BLaER1 (cell line): ENCODE measurements around the gene PIGU.
"Not testable (repeated sequence)": the region's sequence is repeated elsewhere in the genome, so short reads cannot be mapped to it uniquely, and the experiment has no call there.

ENCODE experiments used
- H3K27ac ChIP-seq: shearing (Covaris generic); formaldehyde crosslinking; 2 replicates; pipeline ENCODE4 v1.8.1; 2022
- H3K27me3 ChIP-seq: shearing (Covaris generic); formaldehyde crosslinking; 2 replicates; pipeline ENCODE4 v1.8.1; 2022
- H3K36me3 ChIP-seq: shearing (Covaris generic); formaldehyde crosslinking; 2 replicates; pipeline ENCODE4 v1.8.1; 2022
- H3K4me1 ChIP-seq: shearing (Covaris generic); formaldehyde crosslinking; 2 replicates; pipeline ENCODE4 v1.8.1; 2022
- H3K4me2 ChIP-seq: shearing (Covaris generic); formaldehyde crosslinking; 2 replicates; pipeline ENCODE4 v1.8.1; 2022
- H3K4me3 ChIP-seq: shearing (Covaris generic); formaldehyde crosslinking; 2 replicates; pipeline ENCODE4 v1.8.1; 2022
- H3K9ac ChIP-seq: shearing (Covaris generic); formaldehyde crosslinking; 2 replicates; pipeline ENCODE4 v1.8.1; 2022
- H3K9me3 ChIP-seq: shearing (Covaris generic); formaldehyde crosslinking; 2 replicates; pipeline ENCODE4 v1.8.1; 2022
- H4K20me1 ChIP-seq: shearing (Covaris generic); formaldehyde crosslinking; 2 replicates; pipeline ENCODE4 v1.8.1; 2022
- Cebpa-rat ChIP-seq: shearing (Covaris generic); IDR thresholded peaks from 2 replicates; pipeline ENCODE4 v1.8.1; 2022

PIGU gene

DNA sequence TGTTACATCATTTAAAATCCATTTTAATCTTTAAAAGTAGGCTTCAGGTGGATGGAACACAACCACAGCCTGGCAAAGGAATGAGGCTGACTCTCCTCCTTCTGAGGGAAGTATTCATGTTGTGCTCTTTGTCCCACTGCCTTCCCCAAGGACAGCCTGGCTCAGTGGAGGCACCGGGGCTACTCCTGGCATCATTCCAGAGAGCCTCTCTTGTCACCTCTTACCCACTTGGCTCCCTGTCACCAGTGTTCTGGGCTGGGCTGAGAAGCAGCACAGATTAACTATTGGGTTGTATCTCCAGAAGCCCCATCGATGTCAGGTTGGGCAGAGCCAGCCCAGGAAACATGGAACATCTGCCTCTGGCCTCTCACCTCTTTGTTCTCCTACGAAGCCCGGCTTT lies 16.5 kb upstream of the PIGU start:
- Histone ChIP-seq H3K4me3 (no peak overlapping the region), H3K27ac (no peak overlapping the region), H3K9ac (no peak overlapping the region), H3K4me1 (no peaks in the 10 kb centered on the region), H3K9me3 (no peaks in the 10 kb centered on the region), H3K27me3 (no peaks in the 10 kb centered on the region), H3K4me2 (no peak overlapping the region), H3K36me3 (no peaks in the 10 kb centered on the region), H4K20me1 (no peaks in the 10 kb centered on the region)
- no peak for TF ChIP-seq Cebpa-rat

DNA sequence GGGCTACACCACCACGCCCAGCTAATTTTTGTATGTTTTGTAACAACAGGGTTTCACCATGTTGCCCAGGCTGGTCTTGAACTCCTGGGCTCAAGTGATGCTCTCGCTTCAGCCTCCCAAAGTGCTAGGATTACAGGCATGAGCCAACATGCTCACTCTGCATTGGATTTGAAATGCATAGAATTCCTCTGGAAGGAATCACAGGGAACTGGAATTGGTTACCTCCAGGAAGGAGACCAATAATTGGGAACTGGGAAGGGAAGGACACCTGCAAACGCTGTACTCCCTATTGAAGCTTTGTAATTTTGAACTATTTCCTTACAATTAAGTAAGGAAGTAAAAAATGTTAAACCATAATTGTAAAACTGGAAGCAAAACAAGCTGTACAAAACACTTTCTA lies 14.9 kb upstream of the PIGU start:
- no peak overlapping the region for H3K27ac ChIP-seq
- no peak overlapping the region for H3K9ac ChIP-seq
- H3K4me2 ChIP-seq = no peak overlapping the region
- no peaks in the 10 kb centered on the region for H3K9me3 ChIP-seq
- H3K27me3 ChIP-seq = no peaks in the 10 kb centered on the region
- no peaks in the 10 kb centered on the region for H3K36me3 ChIP-seq
- no peak overlapping the region for H3K4me3 ChIP-seq
- TF ChIP-seq Cebpa-rat = no peak
- no peaks in the 10 kb centered on the region for H3K4me1 ChIP-seq
- no peaks in the 10 kb centered on the region for H4K20me1 ChIP-seq

DNA sequence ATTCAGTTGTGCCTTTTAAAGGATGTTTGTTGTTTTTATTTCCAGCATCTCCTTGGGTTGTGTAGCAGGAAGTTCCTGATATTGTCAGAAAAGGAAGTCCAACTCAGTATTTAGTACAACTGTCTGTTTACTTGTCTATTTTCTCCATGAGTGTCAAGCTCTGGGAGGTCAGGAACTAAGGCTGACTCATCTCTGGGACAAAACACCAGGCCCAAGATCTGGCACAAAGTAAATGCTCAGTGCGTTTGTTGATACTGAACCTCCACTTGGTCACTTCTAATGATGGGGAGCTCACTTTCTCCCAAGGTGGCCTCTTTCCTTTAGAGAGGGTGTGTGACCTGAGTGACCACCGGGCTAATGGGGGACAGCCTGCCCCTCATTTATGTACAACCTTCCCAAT lies 12.6 kb upstream of the PIGU start:
- Histone ChIP-seq H4K20me1 (no peaks in the 10 kb centered on the region), H3K4me2 (no peak overlapping the region), H3K4me3 (no peak overlapping the region), H3K9ac (no peak overlapping the region), H3K27me3 (no peaks in the 10 kb centered on the region), H3K36me3 (no peaks in the 10 kb centered on the region), H3K27ac (no peak overlapping the region), H3K9me3 (no peaks in the 10 kb centered on the region), H3K4me1 (no peaks in the 10 kb centered on the region)
- no peak for TF ChIP-seq Cebpa-rat

DNA sequence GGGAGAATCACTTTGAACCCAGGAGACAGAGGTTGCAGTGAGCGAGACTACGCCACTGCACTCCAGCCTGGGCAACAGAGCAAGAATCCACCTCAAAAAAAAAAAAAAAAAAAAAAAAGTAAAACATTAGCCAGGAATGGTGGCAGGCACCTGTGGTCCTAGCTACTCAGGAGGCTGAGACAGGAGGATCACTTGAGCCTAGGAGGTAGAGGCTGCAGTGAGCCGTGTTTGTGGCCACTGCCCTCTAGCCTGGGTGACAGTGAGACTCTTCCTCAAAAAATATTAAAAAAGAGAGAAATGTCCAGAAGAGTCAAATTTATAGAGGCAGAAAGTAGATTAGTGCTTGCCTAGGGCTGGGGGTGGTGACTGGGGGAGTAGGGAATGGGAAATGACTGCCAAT lies 6.8 kb upstream of the PIGU start:
- Histone ChIP-seq H3K9me3 (no peaks in the 10 kb centered on the region), H3K27ac (no peak overlapping the region), H3K36me3 (no peaks in the 10 kb centered on the region), H3K4me3 (no peak overlapping the region), H3K9ac (no peak overlapping the region), H4K20me1 (no peaks in the 10 kb centered on the region), H3K4me2 (no peak overlapping the region), H3K27me3 (no peaks in the 10 kb centered on the region), H3K4me1 (no peaks in the 10 kb centered on the region)
- no peak for TF ChIP-seq Cebpa-rat

DNA sequence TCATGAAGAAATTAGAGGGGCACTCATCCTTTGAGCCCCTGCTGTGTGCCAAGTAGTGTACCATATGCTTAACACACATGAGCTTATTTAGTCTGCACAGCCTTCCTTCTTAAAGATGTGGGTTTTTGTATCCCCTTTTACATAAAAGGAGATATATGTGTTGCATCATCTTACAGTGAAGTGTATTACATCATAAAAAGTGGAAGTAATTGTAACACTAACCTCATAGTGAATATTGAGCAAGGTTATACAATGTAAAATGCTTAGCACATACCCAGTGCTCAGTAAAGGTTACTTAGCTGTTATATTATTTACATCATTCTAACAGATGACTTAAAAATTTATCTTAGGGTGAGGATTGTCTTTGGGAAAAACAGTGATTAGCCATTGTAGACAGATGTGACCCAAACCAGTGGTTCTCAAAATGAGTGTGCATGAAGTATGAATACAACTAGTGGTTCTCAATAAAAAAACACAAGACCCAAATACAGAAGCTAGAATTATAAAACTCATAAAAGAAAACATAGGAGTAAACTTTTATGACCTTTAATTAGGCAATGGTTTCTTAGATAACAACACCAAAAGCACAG lies 3.8 kb upstream of the PIGU start:
- H3K27ac ChIP-seq = no peak overlapping the region
- no peaks in the 10 kb centered on the region for H3K27me3 ChIP-seq
- no peak overlapping the region for H3K4me2 ChIP-seq
- peaks cover 6% of the 10 kb centered on the region; the same call in 1 of the 2 replicates for H4K20me1 ChIP-seq
- no peaks in the 10 kb centered on the region for H3K9me3 ChIP-seq
- no peak overlapping the region for H3K4me3 ChIP-seq
- no peaks in the 10 kb centered on the region for H3K36me3 ChIP-seq
- peaks cover 15% of the 10 kb centered on the region for H3K4me1 ChIP-seq
- H3K9ac ChIP-seq = no peak overlapping the region
- TF ChIP-seq Cebpa-rat = peak; percentile 50; the same call in 1 of the 2 replicates

DNA sequence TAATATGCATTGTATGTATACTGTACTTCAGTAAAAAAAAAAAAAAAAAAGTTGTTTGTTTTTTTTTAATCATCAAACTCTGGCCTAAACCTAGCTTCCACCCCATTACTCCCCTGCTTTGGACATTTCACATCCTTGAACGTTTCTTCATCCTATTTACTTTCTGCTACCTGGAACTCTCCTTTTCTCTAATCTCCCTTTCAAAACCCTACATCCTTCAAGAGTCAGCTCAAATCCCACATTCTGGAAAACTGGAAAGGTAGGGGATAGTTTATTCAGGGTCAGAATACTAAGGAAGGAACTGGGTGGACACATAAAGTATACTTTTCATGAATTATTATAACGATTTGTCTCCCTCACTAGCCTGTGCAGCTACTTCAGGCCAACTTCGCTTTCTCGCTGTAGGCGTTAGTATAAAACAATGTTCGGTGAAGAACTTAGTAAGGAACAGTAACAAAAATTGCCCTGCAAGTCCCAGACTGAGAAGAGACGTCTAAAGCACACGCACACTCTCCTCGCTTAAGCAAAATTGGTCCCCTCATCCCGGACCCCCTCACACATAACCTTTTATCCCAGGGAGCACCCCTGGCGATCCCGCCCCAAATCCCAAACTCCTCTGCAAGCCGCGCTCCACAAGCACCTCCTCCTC lies 775 bp downstream of the PIGU start:
- Histone ChIP-seq H3K27ac (peak overlapping the region; percentile 40; the same call in 1 of the 2 replicates), H3K9me3 (no peaks in the 10 kb centered on the region), H3K9ac (peak overlapping the region; percentile 84), H3K27me3 (no peaks in the 10 kb centered on the region), H3K4me3 (peak overlapping the region; percentile 76), H4K20me1 (peaks cover 6% of the 10 kb centered on the region; the same call in 1 of the 2 replicates), H3K4me2 (peak overlapping the region; percentile 94), H3K4me1 (peaks cover 24% of the 10 kb centered on the region), H3K36me3 (no peaks in the 10 kb centered on the region)
- TF ChIP-seq Cebpa-rat = no peak

DNA sequence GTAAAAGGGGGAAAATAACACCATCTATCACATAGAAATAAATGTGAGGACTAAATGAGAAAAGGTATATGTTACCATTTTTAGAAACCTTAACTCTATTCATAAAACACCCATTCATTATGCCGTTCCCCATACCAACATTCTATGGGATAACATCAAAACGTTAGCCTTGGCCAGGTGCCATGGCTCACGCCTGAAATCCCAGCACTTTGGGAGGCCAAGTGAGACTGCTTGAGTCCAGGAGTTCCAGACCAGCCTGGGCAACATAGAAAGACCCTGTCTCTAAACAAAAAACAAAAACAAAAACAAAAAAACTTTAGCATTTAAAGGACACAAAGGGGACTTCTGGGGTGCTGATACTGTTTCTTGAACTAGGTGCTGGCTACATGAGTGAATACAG lies 1.3 kb downstream of the PIGU start:
- Histone ChIP-seq H3K36me3 (no peaks in the 10 kb centered on the region), H3K27ac (no peak overlapping the region), H4K20me1 (peaks cover 6% of the 10 kb centered on the region; the same call in 1 of the 2 replicates), H3K9ac (peak overlapping the region; percentile 84; the same call in 1 of the 2 replicates), H3K4me3 (peak overlapping the region; percentile 76; the same call in 1 of the 2 replicates), H3K27me3 (no peaks in the 10 kb centered on the region), H3K9me3 (no peaks in the 10 kb centered on the region), H3K4me2 (peak overlapping the region; percentile 94), H3K4me1 (peaks cover 24% of the 10 kb centered on the region)
- TF ChIP-seq Cebpa-rat = no peak

DNA sequence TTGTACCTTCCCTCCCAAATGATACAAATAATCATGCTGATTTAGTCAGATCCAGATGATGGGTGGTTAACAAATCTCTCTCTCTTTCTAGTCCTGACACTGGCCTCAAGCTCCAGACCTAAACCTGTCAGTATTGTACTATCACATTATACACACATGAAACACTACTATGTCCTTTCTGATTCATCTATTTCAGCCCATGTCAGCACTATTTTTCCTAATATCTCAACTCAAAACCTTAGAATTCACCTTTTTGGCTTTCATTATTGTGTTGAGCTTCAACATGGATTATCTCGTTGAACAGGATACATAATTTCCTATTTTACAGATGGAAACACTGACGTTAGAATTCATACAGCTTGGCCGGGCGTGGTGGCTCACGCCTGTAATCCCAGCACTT lies 3.5 kb downstream of the PIGU start:
- peaks cover 6% of the 10 kb centered on the region; the same call in 1 of the 2 replicates for H4K20me1 ChIP-seq
- H3K27ac ChIP-seq = no peak overlapping the region
- H3K4me2 ChIP-seq = no peak overlapping the region
- no peak overlapping the region for H3K9ac ChIP-seq
- peaks cover 24% of the 10 kb centered on the region for H3K4me1 ChIP-seq
- TF ChIP-seq Cebpa-rat = no peak
- no peak overlapping the region for H3K4me3 ChIP-seq
- H3K36me3 ChIP-seq = no peaks in the 10 kb centered on the region
- peaks cover 11% of the 10 kb centered on the region; the same call in 1 of the 2 replicates for H3K9me3 ChIP-seq
- H3K27me3 ChIP-seq = no peaks in the 10 kb centered on the region

DNA sequence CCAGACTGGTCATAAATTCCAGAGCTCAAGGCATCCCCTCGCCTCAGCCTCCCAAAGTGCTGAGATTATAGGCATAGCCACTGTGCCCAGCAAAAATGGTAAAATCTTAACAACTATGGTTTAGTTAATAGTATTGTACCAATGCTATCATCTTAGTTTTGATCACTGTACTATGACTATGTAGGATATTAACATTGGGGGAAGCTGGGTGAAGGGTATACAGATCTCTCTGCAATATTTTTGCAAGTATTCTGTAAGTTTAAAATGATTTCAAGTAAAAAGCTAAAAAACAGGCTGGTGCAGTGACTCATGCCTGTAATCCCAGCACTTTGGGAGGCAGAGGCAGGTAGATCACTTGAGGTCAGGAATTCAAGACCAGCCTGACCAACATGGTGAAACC lies 7.8 kb downstream of the PIGU start:
- Histone ChIP-seq H3K4me1 (no peaks in the 10 kb centered on the region), H3K9me3 (peaks cover 11% of the 10 kb centered on the region; the same call in 1 of the 2 replicates), H3K36me3 (no peaks in the 10 kb centered on the region), H3K4me3 (no peak overlapping the region), H4K20me1 (peaks cover under 1% of the 10 kb centered on the region; the same call in 1 of the 2 replicates), H3K27ac (no peak overlapping the region), H3K9ac (no peak overlapping the region), H3K27me3 (no peaks in the 10 kb centered on the region), H3K4me2 (no peak overlapping the region)
- TF ChIP-seq Cebpa-rat = no peak

DNA sequence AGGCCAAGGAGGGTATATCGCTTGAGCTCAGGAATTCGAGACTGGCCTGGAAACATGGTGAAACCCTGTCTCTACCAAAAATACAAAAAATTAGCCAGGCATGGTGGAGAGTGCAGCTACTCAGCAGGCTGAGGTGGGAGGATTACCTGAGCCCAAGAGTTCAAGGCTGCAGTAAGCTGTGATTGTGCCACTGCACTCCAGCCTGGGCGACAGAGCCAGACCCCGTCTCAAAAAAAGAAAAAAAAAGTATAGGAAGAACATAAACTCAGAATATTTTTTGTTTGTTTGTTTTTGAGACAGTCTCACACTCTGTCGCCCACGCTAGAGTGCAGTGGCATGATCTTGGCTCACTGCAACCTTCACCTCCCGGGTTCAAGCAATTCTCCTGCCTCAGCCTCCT lies 12.1 kb downstream of the PIGU start:
- Histone ChIP-seq H3K9me3 (peaks cover 11% of the 10 kb centered on the region; the same call in 1 of the 2 replicates), H4K20me1 (peaks cover 26% of the 10 kb centered on the region)
- H3K4me3 ChIP-seq, H3K36me3 ChIP-seq, H3K4me2 ChIP-seq, H3K27me3 ChIP-seq, H3K9ac ChIP-seq, H3K4me1 ChIP-seq, H3K27ac ChIP-seq: not testable (repeated sequence)
